ENCODE results near the gene ARRB2. TPM values are rescaled to one million over a fixed set of nuclear protein-coding genes. Genes with fewer than 3 reads are reported as not detected.

The ARRB2 gene
- total and polyA plus RNA-seq, 2 of the 13 experiments (the other 11 are each of a cell fraction or from before 2014, with no cell fraction given): 21.5 to 49.2 TPM

DNA sequence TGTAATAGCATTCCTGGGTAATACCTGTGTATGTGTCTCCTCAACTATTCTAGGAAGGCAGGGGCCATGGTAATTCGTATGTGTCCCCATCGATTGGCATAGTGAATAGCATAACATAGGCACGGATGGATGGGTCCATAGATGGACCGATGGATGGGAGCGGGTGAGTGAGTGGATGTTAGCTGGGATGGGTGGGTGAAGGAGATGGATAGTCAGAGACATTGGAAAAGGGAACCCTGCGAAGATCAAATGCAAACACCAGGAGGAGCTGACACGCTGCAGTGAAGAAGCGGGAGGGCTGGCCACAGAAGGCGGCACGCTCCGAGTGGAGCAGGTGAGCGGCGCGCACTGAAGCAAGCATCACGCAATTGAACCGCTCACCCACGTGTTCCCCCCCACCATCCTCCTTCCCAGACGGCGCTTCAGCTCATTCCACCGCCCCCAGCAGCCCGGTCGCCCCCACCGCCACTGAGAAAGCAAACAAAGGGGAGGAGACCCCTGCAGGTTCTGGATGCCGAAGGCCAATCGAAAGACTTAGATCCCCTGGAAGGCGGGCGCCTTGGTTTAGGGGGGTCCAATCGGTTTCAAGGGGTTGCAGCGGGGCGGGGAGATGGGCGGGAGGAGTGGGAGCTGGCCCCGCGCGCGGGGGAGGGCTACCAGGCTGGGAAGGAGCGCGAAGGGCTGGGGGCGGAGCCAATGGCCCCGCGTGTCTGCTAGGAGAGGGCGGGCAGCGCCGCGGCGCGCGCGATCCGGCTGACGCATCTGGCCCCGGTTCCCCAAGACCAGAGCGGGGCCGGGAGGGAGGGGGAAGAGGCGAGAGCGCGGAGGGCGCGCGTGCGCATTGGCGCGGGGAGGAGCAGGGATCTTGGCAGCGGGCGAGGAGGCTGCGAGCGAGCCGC is at the start of gene ARRB2 (continued):
- TF ChIP-seq TMF1 (CRISPR knock-in tag; IDR thresholded peaks at IDR 0.05; ENCODE audit: low read depth) (no peak), HMGA1 (CRISPR knock-in tag; conservative IDR thresholded peaks at IDR 0.05) (no peak), SOX5 (CRISPR knock-in tag; IDR thresholded peaks at IDR 0.05; ENCODE audit: borderline replicate concordance) (peak; percentile 13; the same call in 1 of the 2 replicates), HDAC2 (CRISPR knock-in tag; IDR thresholded peaks at IDR 0.05) (no peak; the same call in 1 of the 2 replicates), ZNF768 (CRISPR knock-in tag; IDR thresholded peaks at IDR 0.05) (no peak), SP140L (CRISPR knock-in tag; IDR thresholded peaks at IDR 0.05; ENCODE audit: borderline replicate concordance) (no peak), FOXK2 (IDR thresholded peaks at IDR 0.05) (no peak), ZNF30 (CRISPR knock-in tag; IDR thresholded peaks at IDR 0.05) (no peak), MED8 (CRISPR knock-in tag; IDR thresholded peaks at IDR 0.05; ENCODE audit: insufficient replicate concordance) (no peak), NR2F6 (IDR thresholded peaks at IDR 0.05) (no peak), NR2F6 (CRISPR knock-in tag; IDR thresholded peaks at IDR 0.05) (no peak), ZNF207 (IDR thresholded peaks at IDR 0.05; ENCODE audit: borderline replicate concordance) (no peak), RBM39 (IDR thresholded peaks at IDR 0.05; ENCODE audit: low read depth, low read length, poor library complexity, severe bottlenecking) (peak; percentile 32), NFE2L1 (CRISPR knock-in tag; IDR thresholded peaks at IDR 0.05; ENCODE audit: borderline replicate concordance) (no peak), ZNF549 (CRISPR knock-in tag; IDR thresholded peaks at IDR 0.05) (no peak), RBFOX2 (IDR thresholded peaks at IDR 0.05; ENCODE audit: low read depth, low read length) (peak; percentile 79; the same call in 1 of the 2 replicates), SRF (IDR thresholded peaks at IDR 0.05; ENCODE audit: low read depth, low read length) (no peak), FOXP1 (IDR thresholded peaks at IDR 0.05) (no peak), FOXP1 (CRISPR knock-in tag; IDR thresholded peaks at IDR 0.05) (no peak; the same call in 1 of the 2 replicates), FIP1L1 (IDR thresholded peaks at IDR 0.05; ENCODE audit: borderline replicate concordance, insufficient read depth, low read depth, low read length) (no peak), ELF4 (CRISPR knock-in tag; IDR thresholded peaks at IDR 0.05; ENCODE audit: borderline replicate concordance) (no peak)
- TF ChIP-seq, protein P1, sequence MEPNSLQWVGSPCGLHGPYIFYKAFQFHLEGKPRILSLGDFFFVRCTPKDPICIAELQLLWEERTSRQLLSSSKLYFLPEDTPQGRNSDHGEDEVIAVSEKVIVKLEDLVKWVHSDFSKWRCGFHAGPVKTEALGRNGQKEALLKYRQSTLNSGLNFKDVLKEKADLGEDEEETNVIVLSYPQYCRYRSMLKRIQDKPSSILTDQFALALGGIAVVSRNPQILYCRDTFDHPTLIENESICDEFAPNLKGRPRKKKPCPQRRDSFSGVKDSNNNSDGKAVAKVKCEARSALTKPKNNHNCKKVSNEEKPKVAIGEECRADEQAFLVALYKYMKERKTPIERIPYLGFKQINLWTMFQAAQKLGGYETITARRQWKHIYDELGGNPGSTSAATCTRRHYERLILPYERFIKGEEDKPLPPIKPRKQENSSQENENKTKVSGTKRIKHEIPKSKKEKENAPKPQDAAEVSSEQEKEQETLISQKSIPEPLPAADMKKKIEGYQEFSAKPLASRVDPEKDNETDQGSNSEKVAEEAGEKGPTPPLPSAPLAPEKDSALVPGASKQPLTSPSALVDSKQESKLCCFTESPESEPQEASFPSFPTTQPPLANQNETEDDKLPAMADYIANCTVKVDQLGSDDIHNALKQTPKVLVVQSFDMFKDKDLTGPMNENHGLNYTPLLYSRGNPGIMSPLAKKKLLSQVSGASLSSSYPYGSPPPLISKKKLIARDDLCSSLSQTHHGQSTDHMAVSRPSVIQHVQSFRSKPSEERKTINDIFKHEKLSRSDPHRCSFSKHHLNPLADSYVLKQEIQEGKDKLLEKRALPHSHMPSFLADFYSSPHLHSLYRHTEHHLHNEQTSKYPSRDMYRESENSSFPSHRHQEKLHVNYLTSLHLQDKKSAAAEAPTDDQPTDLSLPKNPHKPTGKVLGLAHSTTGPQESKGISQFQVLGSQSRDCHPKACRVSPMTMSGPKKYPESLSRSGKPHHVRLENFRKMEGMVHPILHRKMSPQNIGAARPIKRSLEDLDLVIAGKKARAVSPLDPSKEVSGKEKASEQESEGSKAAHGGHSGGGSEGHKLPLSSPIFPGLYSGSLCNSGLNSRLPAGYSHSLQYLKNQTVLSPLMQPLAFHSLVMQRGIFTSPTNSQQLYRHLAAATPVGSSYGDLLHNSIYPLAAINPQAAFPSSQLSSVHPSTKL (CRISPR knock-in tag; IDR thresholded peaks at IDR 0.05): 0 out of 2 replicates have a peak, but pooled peaks have one; percentile 6
- TF ChIP-seq, protein P2, sequence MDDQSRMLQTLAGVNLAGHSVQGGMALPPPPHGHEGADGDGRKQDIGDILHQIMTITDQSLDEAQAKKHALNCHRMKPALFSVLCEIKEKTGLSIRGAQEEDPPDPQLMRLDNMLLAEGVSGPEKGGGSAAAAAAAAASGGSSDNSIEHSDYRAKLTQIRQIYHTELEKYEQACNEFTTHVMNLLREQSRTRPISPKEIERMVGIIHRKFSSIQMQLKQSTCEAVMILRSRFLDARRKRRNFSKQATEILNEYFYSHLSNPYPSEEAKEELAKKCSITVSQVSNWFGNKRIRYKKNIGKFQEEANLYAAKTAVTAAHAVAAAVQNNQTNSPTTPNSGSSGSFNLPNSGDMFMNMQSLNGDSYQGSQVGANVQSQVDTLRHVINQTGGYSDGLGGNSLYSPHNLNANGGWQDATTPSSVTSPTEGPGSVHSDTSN (CRISPR knock-in tag; IDR thresholded peaks at IDR 0.05; ENCODE audit: borderline replicate concordance): no peak
- TF ChIP-seq, protein P3, sequence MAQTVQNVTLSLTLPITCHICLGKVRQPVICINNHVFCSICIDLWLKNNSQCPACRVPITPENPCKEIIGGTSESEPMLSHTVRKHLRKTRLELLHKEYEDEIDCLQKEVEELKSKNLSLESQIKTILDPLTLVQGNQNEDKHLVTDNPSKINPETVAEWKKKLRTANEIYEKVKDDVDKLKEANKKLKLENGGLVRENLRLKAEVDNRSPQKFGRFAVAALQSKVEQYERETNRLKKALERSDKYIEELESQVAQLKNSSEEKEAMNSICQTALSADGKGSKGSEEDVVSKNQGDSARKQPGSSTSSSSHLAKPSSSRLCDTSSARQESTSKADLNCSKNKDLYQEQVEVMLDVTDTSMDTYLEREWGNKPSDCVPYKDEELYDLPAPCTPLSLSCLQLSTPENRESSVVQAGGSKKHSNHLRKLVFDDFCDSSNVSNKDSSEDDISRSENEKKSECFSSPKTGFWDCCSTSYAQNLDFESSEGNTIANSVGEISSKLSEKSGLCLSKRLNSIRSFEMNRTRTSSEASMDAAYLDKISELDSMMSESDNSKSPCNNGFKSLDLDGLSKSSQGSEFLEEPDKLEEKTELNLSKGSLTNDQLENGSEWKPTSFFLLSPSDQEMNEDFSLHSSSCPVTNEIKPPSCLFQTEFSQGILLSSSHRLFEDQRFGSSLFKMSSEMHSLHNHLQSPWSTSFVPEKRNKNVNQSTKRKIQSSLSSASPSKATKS (CRISPR knock-in tag; IDR thresholded peaks at IDR 0.05): no peak

Measured in HepG2 (cell line).